Psoas muscle (tissue), 8 donors: ENCODE measurements around the gene KRR1. TPM values are rescaled to one million over a fixed set of nuclear protein-coding genes. Genes with fewer than 3 reads are reported as not detected.
A peak's percentile ranks its signal among the peaks of the same experiment; 100 is the strongest.

Source experiments
- ATAC-seq, 4 donors: fragments of 200-7000 bp; cut with Tn5 transposase; one replicate each; pipeline ENCODE4 v1.9.1; 2020; ENCODE audit warnings: moderate library complexity in 3 of 4, mild to moderate bottlenecking in 2 of 4
- DNase-seq, 2 donors: peaks; one replicate each; pipeline ENCODE4 v3.0.0-alpha.2; 2020
- H3K27ac ChIP-seq: fragments of 200-600 bp; one replicate; pipeline ENCODE4 v1.8.0; 2022
- H3K27me3 ChIP-seq, 3 donors: fragments of 200-600 bp in 1 of 3; one replicate each; pipeline versions ENCODE4 v1.6.1 to v1.8.0; 2013 to 2022; ENCODE audit warnings: low read length in 2 of 3, mild to moderate bottlenecking in 2 of 3, moderate library complexity in 1 of 3; ENCODE audit not compliant: insufficient read depth in 3 of 3
- H3K36me3 ChIP-seq, 2 donors: fragments of 200-600 bp in 1 of 2; one replicate each; pipeline versions ENCODE4 v1.6.1 to v1.8.0; 2013 to 2022; ENCODE audit warnings: low read depth in 1 of 2, mild to moderate bottlenecking in 1 of 2, moderate library complexity in 1 of 2; ENCODE audit not compliant: insufficient read depth in 1 of 2
- H3K4me1 ChIP-seq: fragments of 200-600 bp; one replicate; pipeline ENCODE4 v1.8.0; 2022
- H3K4me3 ChIP-seq: fragments of 200-600 bp; one replicate; pipeline ENCODE4 v1.8.0; 2022; ENCODE audit warnings: mild to moderate bottlenecking
- H3K9me3 ChIP-seq: fragments of 200-600 bp; one replicate; pipeline ENCODE4 v1.8.0; 2022
- WGBS, 3 donors: extraction: QIAGEN DNeasy Blood & Tissue Kit; methylation state at CpG; one replicate each; pipeline versions ENCODE4 v1.1.6 to v1.1.7; 2013; 5-methylcytosine and 5-hydroxymethylcytosine counted together
- intact Hi-C, 2 donors: fragments of 100-400 bp; cut with DNase I; formaldehyde crosslinking; loops; one replicate each; pipeline versions ENCODE4 v1.11.0 to v1.14.2; 2022
- polyA plus RNA-seq, 3 donors: library from polyadenylated mRNA; stranded (reverse); fragments of 200-250 nt; gene quantifications; one replicate each; pipeline ENCODE4 v1.2.3, GENCODE V29; 2013
- total RNA-seq, 4 donors: library from RNA; stranded (reverse); fragmentation: NEBNext Ultra II Directional in 2 of 4; extraction: Animal tissue kit (Norgen Biotek cat#: 25700) in 2 of 4; gene quantifications; one replicate each; pipeline versions ENCODE4 v1.2.1 to v1.2.4, GENCODE V29; 2021 to 2023
- TF ChIP-seq, protein P1 (sequence below): fragments of 200-600 bp; IDR thresholded peaks from one replicate; pipeline ENCODE4 v1.8.0; 2022; ENCODE audit warnings: antibody characterized with exemption
- donor health status: healthy with polysubstance abuse.
- donor health status: DM: no; HTN: no; CAD: no; lungs with moderate emphysema.
- donor health status: Bipolar disorder and iron deficiency.
- donor health status: healthy.
- donor health status: DM: yes; HTN: yes; CAD: no.
- donor health status: DM: no; HTN: no; CAD: no.
- donor health status: DM: no; HTN: no; CAD: no.
- donor health status: DM: yes; HTN: yes; CAD: no.

KRR1 gene
- total and polyA plus RNA-seq, 7 donors: 15.7 to 64.9 (median 43.1) TPM

DNA sequence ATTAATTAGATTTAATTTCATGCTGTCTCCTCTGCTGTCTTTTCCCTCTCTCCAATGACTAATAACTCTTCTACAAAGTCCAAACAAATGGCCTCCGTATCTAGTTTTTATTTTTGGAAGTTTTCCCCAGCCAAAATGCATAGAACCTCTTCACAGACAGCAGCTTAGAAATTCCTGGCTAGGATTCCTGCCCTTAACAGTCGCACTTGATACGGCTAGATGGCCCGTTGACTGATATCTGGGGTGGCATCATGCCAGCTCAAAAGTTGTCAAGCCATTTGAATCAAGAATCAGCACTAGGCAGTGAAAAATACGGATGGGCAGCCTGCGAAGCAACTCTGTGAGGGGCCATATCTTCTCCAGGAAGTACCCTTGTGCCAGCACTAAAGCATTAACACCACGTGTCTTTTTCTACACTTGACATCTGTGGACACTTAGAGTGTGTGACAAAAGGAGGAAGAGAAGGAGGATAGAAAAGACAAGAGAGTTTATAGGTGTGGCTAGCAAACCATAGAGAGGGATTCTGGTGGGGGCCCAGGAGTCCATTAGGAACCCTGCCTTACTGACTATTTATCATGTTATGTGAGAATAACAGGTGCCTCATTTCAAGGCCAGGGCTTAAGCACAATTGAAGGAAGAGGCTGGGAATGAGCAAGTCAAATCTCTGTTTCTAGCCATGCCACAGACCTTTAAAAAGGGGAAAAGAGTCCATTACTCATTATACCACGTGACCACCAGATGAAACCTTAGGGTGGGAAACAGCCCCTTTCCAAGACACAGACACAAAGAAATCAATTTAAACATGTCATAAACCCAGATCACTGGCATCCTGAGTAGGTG, 39.2 kb upstream of the KRR1 start:
- DNase-seq: no peak
- WGBS, 3 donors: 9 to 13% (median 10%) methylated on average over 8 of the region's 8 CpGs
- Histone ChIP-seq H3K4me1 (peaks cover 8% of the 10 kb centered on the region), H3K4me3 (no peak overlapping the region), H3K9me3 (no peaks in the 10 kb centered on the region), H3K27me3 (no peaks in the 10 kb centered on the region), H3K36me3 (no peaks in the 10 kb centered on the region), H3K27ac (no peak overlapping the region)
- intact Hi-C loops: loop anchor here in 1 of 2 donors (10.0 kb wide), 1 partner anchor 484 kb away; the partner anchor contains the start of gene PHLDA1
- TF ChIP-seq, protein P1, sequence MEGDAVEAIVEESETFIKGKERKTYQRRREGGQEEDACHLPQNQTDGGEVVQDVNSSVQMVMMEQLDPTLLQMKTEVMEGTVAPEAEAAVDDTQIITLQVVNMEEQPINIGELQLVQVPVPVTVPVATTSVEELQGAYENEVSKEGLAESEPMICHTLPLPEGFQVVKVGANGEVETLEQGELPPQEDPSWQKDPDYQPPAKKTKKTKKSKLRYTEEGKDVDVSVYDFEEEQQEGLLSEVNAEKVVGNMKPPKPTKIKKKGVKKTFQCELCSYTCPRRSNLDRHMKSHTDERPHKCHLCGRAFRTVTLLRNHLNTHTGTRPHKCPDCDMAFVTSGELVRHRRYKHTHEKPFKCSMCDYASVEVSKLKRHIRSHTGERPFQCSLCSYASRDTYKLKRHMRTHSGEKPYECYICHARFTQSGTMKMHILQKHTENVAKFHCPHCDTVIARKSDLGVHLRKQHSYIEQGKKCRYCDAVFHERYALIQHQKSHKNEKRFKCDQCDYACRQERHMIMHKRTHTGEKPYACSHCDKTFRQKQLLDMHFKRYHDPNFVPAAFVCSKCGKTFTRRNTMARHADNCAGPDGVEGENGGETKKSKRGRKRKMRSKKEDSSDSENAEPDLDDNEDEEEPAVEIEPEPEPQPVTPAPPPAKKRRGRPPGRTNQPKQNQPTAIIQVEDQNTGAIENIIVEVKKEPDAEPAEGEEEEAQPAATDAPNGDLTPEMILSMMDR: no peak
- ATAC-seq: peak in 1 of 4 donors; percentile 27

DNA sequence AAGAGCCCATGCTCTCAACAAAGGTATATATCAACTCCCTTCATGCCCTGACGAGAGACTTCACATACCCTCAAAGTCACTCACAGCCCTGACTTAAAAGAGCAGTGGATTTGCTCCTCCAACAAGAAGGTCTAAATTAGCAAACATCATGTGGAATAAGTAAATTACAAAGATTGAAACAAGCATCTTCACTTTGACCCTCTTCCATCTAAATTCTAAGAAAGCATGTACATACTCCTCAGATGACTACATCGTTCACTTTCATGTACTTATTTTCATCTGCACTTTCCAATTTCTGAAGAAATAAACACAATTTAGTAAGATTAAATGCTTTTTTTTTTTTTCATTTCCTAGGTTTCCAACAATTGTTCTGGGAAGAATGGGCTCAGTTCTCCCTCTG, 38.6 kb upstream of the KRR1 start:
- H3K9me3 ChIP-seq: no peaks in the 10 kb centered on the region
- no peak for DNase-seq
- H3K36me3 ChIP-seq: no peaks in the 10 kb centered on the region
- WGBS, 3 donors: 54 to 57% (median 56%) methylated on average over 2 of the region's 2 CpGs
- no peak overlapping the region for H3K27ac ChIP-seq
- TF ChIP-seq, protein P1: no peak
- H3K4me3 ChIP-seq: no peak overlapping the region
- ATAC-seq: no peak
- H3K27me3 ChIP-seq: no peaks in the 10 kb centered on the region
- intact Hi-C loops: loop anchor here in 1 of 2 donors (10.0 kb wide), 1 partner anchor 485 kb away; the partner anchor contains the start of gene PHLDA1
- peaks cover 8% of the 10 kb centered on the region for H3K4me1 ChIP-seq

DNA sequence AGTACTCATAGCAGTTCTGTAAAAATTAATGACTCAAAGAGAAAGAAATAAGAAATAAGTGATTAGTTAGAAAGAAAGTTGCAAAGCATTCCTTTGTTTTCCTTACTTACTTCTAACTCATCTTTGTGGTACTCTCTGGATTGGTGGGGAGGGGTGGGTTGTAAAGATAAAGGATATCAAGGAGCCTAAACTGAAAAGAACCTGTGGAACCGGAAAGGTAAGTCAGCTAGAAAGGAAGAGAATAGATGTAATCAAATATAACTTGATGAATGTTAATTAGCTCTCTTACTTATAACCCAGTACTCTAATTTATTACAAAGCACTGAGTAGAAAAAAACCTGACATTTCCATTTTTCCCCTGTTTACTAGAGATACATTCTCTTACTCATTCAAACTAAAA, 37.5 kb upstream of the KRR1 start:
- no peak overlapping the region for H3K27ac ChIP-seq
- intact Hi-C loops: no loop called here
- 97 to 100% (median 100%) methylated on average over 1 of the region's 1 CpG for WGBS, 3 donors
- H3K9me3 ChIP-seq: no peaks in the 10 kb centered on the region
- TF ChIP-seq, protein P1: no peak
- DNase-seq (no peak), ATAC-seq (no peak)
- no peaks in the 10 kb centered on the region for H3K36me3 ChIP-seq
- H3K27me3 ChIP-seq: no peaks in the 10 kb centered on the region
- H3K4me3 ChIP-seq: no peak overlapping the region
- peaks cover 8% of the 10 kb centered on the region for H3K4me1 ChIP-seq

- peaks cover 8% of the 10 kb centered on the region for H3K4me1 ChIP-seq
- ATAC-seq (no peak), DNase-seq (no peak)
- intact Hi-C loops: no loop called here
- H3K27me3 ChIP-seq: no peaks in the 10 kb centered on the region
- H3K27ac ChIP-seq: no peak overlapping the region
- H3K4me3 ChIP-seq: no peak overlapping the region
- H3K36me3 ChIP-seq: no peaks in the 10 kb centered on the region
- 15 to 47% (median 38%) methylated on average over 1 of the region's 1 CpG for WGBS, 3 donors
- no peaks in the 10 kb centered on the region for H3K9me3 ChIP-seq
- TF ChIP-seq, protein P1: no peak
Measured at GRCh38 chr12:75545636-75546035, 34.2 kb upstream of the KRR1 start.
